ENCODE data around the gene FST. TPM values are rescaled to one million over a fixed set of nuclear protein-coding genes. Genes with fewer than 3 reads are reported as not detected.

FST gene
- total and polyA plus RNA-seq, 11 donors: 0.22 to 4.8 (median 2.0) TPM

DNA sequence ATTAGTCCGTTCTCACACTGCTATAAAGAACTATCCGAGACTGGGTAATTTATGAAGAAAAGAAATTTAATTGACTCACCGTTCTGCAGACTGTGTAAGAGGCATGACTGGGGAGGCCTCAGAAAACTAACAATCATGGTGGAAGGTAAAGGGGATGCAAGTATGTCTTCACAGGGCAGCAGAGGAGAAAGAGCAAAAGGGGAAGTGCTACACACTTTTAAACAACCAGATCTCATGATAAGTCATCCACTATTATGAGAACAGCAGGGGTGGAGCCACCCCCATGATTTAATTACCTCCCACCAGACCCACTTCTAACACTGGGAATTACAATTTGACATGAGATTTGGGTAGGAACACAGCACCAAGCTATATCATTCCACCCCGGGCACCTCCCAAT, 26.6 kb downstream of the FST start:
- H3K27me3 ChIP-seq: no peaks in the 10 kb centered on the region
- intact Hi-C loops (cut with DNase I): no loop called here
- peaks cover 0 to 36% (median 10%) of the 10 kb centered on the region in 12 donors for H3K9me3 ChIP-seq
- ATAC-seq (no peak), DNase-seq (no peak)
- TF ChIP-seq, protein P1, sequence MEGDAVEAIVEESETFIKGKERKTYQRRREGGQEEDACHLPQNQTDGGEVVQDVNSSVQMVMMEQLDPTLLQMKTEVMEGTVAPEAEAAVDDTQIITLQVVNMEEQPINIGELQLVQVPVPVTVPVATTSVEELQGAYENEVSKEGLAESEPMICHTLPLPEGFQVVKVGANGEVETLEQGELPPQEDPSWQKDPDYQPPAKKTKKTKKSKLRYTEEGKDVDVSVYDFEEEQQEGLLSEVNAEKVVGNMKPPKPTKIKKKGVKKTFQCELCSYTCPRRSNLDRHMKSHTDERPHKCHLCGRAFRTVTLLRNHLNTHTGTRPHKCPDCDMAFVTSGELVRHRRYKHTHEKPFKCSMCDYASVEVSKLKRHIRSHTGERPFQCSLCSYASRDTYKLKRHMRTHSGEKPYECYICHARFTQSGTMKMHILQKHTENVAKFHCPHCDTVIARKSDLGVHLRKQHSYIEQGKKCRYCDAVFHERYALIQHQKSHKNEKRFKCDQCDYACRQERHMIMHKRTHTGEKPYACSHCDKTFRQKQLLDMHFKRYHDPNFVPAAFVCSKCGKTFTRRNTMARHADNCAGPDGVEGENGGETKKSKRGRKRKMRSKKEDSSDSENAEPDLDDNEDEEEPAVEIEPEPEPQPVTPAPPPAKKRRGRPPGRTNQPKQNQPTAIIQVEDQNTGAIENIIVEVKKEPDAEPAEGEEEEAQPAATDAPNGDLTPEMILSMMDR (IDR thresholded peaks at IDR 0.05): no peak
- TF ChIP-seq POLR2A (IDR thresholded peaks at IDR 0.05): no peak
- no peaks in the 10 kb centered on the region for H3K36me3 ChIP-seq
- no peak overlapping the region for H3K4me3 ChIP-seq
- no peaks in the 10 kb centered on the region for H3K4me1 ChIP-seq
- WGBS, 4 donors: 86 to 94% (median 92%) methylated on average over 4 of the region's 4 CpGs
- no peak overlapping the region for H3K27ac ChIP-seq

DNA sequence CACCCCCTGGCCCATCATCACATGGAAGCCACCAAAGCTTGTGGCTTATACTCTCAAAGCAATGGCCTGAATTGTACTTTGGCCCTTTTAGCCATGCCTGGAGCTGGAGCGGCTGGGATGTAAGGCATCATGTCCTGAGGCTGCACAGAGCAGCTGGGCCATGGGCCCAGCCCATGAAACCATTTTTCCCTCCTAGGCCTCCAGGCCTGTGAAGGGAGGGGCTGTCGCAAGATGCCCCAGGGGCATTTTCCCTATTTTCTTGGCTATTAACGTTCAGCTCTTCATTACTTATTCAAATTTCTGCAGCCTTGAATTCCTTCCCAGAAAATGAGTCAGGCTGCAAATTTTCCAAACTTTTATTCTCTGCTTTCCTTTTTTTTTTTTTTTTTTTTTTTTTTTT, 27.7 kb downstream of the FST start:
- intact Hi-C loops (cut with DNase I): no loop called here
- Histone ChIP-seq H3K4me3 (no peak overlapping the region), H3K27ac (no peak overlapping the region), H3K36me3 (no peaks in the 10 kb centered on the region), H3K9me3 (peaks cover 0 to 36% (median 11%) of the 10 kb centered on the region in 12 donors), H3K27me3 (no peaks in the 10 kb centered on the region), H3K4me1 (no peaks in the 10 kb centered on the region)
- TF ChIP-seq POLR2A (IDR thresholded peaks at IDR 0.05): no peak
- 72 to 82% (median 81%) methylated on average over 3 of the region's 3 CpGs for WGBS, 4 donors
- DNase-seq: no peak
- no peak for ATAC-seq

GRCh38 chr5:53512539-53512938, 32.1 kb downstream of the FST start:
- intact Hi-C loops (cut with DNase I): no loop called here
- H3K36me3 ChIP-seq: no peaks in the 10 kb centered on the region
- TF ChIP-seq, protein P1 (IDR thresholded peaks at IDR 0.05): no peak
- no peak for TF ChIP-seq POLR2A (IDR thresholded peaks at IDR 0.05)

DNA sequence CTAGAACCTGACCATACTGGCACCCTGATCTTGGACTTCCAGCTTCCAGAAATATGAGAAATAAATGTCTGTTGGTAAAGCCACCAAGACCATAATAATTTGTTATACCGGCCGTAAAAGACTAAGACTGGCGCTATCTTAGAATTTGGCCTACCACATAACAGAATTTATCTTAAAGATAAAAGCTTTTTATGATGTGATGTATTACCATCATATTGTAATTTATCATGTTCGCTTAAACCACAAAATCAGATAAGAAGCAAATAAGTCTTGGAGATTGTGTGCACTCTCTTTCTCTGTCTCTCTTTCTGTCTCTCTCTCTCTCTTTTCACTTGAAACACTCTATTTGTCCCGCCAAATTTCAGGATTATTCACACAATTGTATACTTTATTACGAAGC, 35.6 kb downstream of the FST start:
- no peak for ATAC-seq
- 89 to 92% (median 89%) methylated on average over 6 of the region's 6 CpGs for WGBS, 4 donors
- H3K36me3 ChIP-seq: no peaks in the 10 kb centered on the region

More at GRCh38 chr5:53512539-53512938, 32.1 kb downstream of the FST start:
- Histone ChIP-seq H3K27ac (no peak overlapping the region), H3K4me1 (no peaks in the 10 kb centered on the region), H3K4me3 (no peak overlapping the region), H3K27me3 (no peaks in the 10 kb centered on the region), H3K9me3 (peaks cover 0 to 34% (median 11%) of the 10 kb centered on the region in 12 donors)
- DNase-seq (no peak), ATAC-seq (no peak)

GRCh38 chr5:53520813-53521212, 40.4 kb downstream of the FST start:
- TF ChIP-seq POLR2A (IDR thresholded peaks at IDR 0.05): no peak
- TF ChIP-seq, protein P1 (IDR thresholded peaks at IDR 0.05): no peak
- ATAC-seq: no peak
- intact Hi-C loops (cut with DNase I): no loop called here
- Histone ChIP-seq H3K36me3 (no peaks in the 10 kb centered on the region), H3K27me3 (no peaks in the 10 kb centered on the region), H3K9me3 (peaks cover 0 to 21% (median 7%) of the 10 kb centered on the region in 12 donors), H3K27ac (no peak overlapping the region), H3K4me1 (no peaks in the 10 kb centered on the region), H3K4me3 (no peak overlapping the region)
- DNase-seq: no peak

More for the DNA sequence above, 35.6 kb downstream of the FST start:
- Histone ChIP-seq H3K9me3 (peaks cover 0 to 18% (median 3%) of the 10 kb centered on the region in 12 donors), H3K4me3 (no peak overlapping the region), H3K4me1 (no peaks in the 10 kb centered on the region), H3K27ac (no peak overlapping the region), H3K27me3 (no peaks in the 10 kb centered on the region)
- intact Hi-C loops (cut with DNase I): no loop called here
- DNase-seq: no peak
- TF ChIP-seq POLR2A (IDR thresholded peaks at IDR 0.05): no peak
- TF ChIP-seq, protein P1 (IDR thresholded peaks at IDR 0.05): no peak
